ENCODE data around the gene TSPAN32. TPM values are rescaled to one million over a fixed set of nuclear protein-coding genes. Genes with fewer than 3 reads are reported as not detected.

Gene TSPAN32
- not detected in 2 replicates for total RNA-seq

GRCh38 chr11:2301631-2302305 is at the start of gene TSPAN32, which contains the start of gene C11orf21:
Gene TSPAN32, plus strand, starts transcription at chr11:2302013. Its CDS starts 137 bp downstream, at chr11:2302150.
Gene C11orf21, minus strand, starts transcription at chr11:2301918. Its CDS starts 110 bp downstream, at chr11:2301808.

GRCh38 chr11:2270322-2271076 is 31.3 kb upstream of the TSPAN32 start, which contains the start of gene ASCL2:
Gene ASCL2, minus strand, starts transcription at chr11:2270588. Its CDS starts 256 bp downstream, at chr11:2270332.

Other genes starting within 250 kb of the TSPAN32 start
- gene IGF2, start 162.6 kb upstream of the TSPAN32 start, total RNA-seq = 0.40 and 1.1 TPM in 2 replicates
- gene INS, start 140.8 kb upstream of the TSPAN32 start, total RNA-seq = not detected in 2 replicates
- gene TH, start 130.2 kb upstream of the TSPAN32 start, total RNA-seq = 0.20 TPM in 1 of 2 replicates, not detected in the other
- gene ASCL2, start 31.4 kb upstream of the TSPAN32 start, total RNA-seq = not detected in 2 replicates
- not detected in 2 replicates for gene C11orf21, start 95 bp upstream of the TSPAN32 start, total RNA-seq
- gene CD81, start 75.3 kb downstream of the TSPAN32 start, total RNA-seq = 259 and 308 TPM in 2 replicates
- gene TSSC4, start 98.7 kb downstream of the TSPAN32 start, total RNA-seq = 46.5 and 53.6 TPM in 2 replicates
- not detected in 2 replicates for gene TRPM5, start 142.5 kb downstream of the TSPAN32 start, total RNA-seq
- 0.20 TPM in 1 of 2 replicates, not detected in the other for gene KCNQ1, start 143.0 kb downstream of the TSPAN32 start, total RNA-seq

All from mammary microvascular endothelial cell (primary cell).